ENCODE measurements around the gene SLC39A9. TPM values are rescaled to one million over a fixed set of nuclear protein-coding genes. Genes with fewer than 3 reads are reported as not detected.

The SLC39A9 gene
- total and polyA plus RNA-seq, 2 experiments from 2014 or later = 17.7 to 48.1 TPM

DNA sequence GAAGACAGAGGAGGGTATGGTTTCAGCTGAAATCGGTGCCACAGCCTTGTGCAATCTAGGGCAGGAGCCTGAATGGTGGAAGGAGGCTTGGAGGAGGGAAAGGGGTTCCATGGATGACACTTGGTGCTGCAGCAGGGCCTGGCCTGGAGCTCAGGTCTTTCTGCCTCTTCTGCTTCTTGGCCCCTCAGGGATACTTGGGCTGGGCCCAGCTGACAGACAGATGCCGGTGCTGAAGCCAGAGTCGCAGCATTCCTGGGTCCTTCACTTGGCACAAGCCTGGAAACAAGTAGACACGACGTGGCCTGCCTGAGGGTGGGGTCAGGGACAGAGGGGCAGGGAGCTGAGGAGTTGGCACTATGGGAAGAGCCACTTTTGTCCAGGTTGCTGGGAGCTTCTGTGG lies 81.6 kb downstream of the SLC39A9 start:
- Histone ChIP-seq H3K27me3 (ENCODE audit: insufficient read depth) (peaks cover 41% of the 10 kb centered on the region), H3F3A (replicated peaks; ENCODE audit: low read depth) (no peaks in the 10 kb centered on the region)
- H3K27me3 Mint-ChIP-seq (ENCODE audit: insufficient read depth, low read depth, poor library complexity) = peaks cover 44% of the 10 kb centered on the region

More for the DNA sequence above, 81.6 kb downstream of the SLC39A9 start:
- no peak overlapping the region for H3K4me3 ChIP-seq
- no peaks in the 10 kb centered on the region for H3K79me2 ChIP-seq (replicated peaks; ENCODE audit: insufficient read depth)
- no peaks in the 10 kb centered on the region for H4K20me1 ChIP-seq (replicated peaks; ENCODE audit: insufficient read depth)
- Mint-ChIP-seq H3K4me1 (no peaks in the 10 kb centered on the region; the same call in 2 of the 3 replicates), H3K9me3 (peaks cover 6% of the 10 kb centered on the region; the same call in 2 of the 3 replicates), H3K4me3 (no peak overlapping the region), H3K27ac (no peak overlapping the region), H3K36me3 (ENCODE audit: low read depth) (no peaks in the 10 kb centered on the region)
- no peak for TF ChIP-seq NANOG (IDR thresholded peaks at IDR 0.05; ENCODE audit: borderline replicate concordance)
- no peak for TF ChIP-seq POLR2AphosphoS5 (IDR thresholded peaks at IDR 0.05; ENCODE audit: low read depth)
- TF ChIP-seq, protein P1, sequence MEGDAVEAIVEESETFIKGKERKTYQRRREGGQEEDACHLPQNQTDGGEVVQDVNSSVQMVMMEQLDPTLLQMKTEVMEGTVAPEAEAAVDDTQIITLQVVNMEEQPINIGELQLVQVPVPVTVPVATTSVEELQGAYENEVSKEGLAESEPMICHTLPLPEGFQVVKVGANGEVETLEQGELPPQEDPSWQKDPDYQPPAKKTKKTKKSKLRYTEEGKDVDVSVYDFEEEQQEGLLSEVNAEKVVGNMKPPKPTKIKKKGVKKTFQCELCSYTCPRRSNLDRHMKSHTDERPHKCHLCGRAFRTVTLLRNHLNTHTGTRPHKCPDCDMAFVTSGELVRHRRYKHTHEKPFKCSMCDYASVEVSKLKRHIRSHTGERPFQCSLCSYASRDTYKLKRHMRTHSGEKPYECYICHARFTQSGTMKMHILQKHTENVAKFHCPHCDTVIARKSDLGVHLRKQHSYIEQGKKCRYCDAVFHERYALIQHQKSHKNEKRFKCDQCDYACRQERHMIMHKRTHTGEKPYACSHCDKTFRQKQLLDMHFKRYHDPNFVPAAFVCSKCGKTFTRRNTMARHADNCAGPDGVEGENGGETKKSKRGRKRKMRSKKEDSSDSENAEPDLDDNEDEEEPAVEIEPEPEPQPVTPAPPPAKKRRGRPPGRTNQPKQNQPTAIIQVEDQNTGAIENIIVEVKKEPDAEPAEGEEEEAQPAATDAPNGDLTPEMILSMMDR (conservative IDR thresholded peaks at IDR 0.05; ENCODE audit: low read depth in 2 of 2) = no peak
- TF ChIP-seq STAT1 (IDR thresholded peaks at IDR 0.05; ENCODE audit: unreplicated experiment) = no peak
- TF ChIP-seq EZH2 (IDR thresholded peaks at IDR 0.05; ENCODE audit: low read depth, unreplicated experiment) = no peak
- no peak for TF ChIP-seq CREB1 (CRISPR knock-in tag; IDR thresholded peaks at IDR 0.05; ENCODE audit: low read depth)
- no peak for TF ChIP-seq ZNF462 (CRISPR knock-in tag; IDR thresholded peaks at IDR 0.05)
- TF ChIP-seq, protein P2, sequence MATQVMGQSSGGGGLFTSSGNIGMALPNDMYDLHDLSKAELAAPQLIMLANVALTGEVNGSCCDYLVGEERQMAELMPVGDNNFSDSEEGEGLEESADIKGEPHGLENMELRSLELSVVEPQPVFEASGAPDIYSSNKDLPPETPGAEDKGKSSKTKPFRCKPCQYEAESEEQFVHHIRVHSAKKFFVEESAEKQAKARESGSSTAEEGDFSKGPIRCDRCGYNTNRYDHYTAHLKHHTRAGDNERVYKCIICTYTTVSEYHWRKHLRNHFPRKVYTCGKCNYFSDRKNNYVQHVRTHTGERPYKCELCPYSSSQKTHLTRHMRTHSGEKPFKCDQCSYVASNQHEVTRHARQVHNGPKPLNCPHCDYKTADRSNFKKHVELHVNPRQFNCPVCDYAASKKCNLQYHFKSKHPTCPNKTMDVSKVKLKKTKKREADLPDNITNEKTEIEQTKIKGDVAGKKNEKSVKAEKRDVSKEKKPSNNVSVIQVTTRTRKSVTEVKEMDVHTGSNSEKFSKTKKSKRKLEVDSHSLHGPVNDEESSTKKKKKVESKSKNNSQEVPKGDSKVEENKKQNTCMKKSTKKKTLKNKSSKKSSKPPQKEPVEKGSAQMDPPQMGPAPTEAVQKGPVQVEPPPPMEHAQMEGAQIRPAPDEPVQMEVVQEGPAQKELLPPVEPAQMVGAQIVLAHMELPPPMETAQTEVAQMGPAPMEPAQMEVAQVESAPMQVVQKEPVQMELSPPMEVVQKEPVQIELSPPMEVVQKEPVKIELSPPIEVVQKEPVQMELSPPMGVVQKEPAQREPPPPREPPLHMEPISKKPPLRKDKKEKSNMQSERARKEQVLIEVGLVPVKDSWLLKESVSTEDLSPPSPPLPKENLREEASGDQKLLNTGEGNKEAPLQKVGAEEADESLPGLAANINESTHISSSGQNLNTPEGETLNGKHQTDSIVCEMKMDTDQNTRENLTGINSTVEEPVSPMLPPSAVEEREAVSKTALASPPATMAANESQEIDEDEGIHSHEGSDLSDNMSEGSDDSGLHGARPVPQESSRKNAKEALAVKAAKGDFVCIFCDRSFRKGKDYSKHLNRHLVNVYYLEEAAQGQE (IDR thresholded peaks at IDR 0.05; ENCODE audit: unreplicated experiment) = no peak
- TF ChIP-seq JUNB (IDR thresholded peaks at IDR 0.05; ENCODE audit: unreplicated experiment) = no peak
- TF ChIP-seq ETS1 (IDR thresholded peaks at IDR 0.05) = no peak
- no peak for TF ChIP-seq ZNF331 (CRISPR knock-in tag; IDR thresholded peaks at IDR 0.05; ENCODE audit: low read depth)
- TF ChIP-seq EZH2phosphoT487 (IDR thresholded peaks at IDR 0.05; ENCODE audit: unreplicated experiment) = no peak
- no peak for TF ChIP-seq ZNF114 (CRISPR knock-in tag; IDR thresholded peaks at IDR 0.05)
- DNase-seq (ENCODE audit: low spot score) (no peak), ATAC-seq (no peak)
- H3K4me1 ChIP-seq (ENCODE audit: insufficient read depth) = no peaks in the 10 kb centered on the region
- no peaks in the 10 kb centered on the region for H3K36me3 ChIP-seq (ENCODE audit: insufficient read depth)
- H3K27ac ChIP-seq (ENCODE audit: low read depth) = no peak overlapping the region
- no peak overlapping the region for H3K4me2 ChIP-seq
- no peaks in the 10 kb centered on the region for H3K9me2 ChIP-seq (ENCODE audit: insufficient read depth)
- H2AFZ ChIP-seq = no peak overlapping the region

Data from GM23338 (cell line).